Measurements from ENCODE around the gene ARHGAP6.

The ARHGAP6 gene

DNA sequence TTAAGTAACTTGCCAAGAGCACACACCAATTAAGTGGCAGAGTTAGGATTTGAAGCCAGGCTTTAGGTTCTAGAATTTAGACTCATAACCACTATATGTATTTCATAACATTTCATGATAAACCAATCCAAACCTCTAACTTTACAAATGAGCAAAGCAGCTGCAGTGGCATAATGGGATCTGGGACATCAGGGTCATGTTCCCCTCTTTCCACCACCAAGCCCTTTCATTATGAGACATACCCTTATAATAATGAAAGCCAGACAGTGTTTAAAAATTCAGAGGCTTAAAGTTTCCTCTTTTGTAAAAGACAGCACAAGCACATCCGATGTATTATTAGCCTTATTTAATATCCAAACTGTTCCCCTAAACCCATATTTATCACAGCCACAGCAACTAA, 400.8 kb downstream of the ARHGAP6 start:
- no peak for TF ChIP-seq CREB5 (CRISPR knock-in tag; IDR thresholded peaks at IDR 0.05; ENCODE audit: low read depth)
- no peak for TF ChIP-seq TCF4 (CRISPR knock-in tag; IDR thresholded peaks at IDR 0.05; ENCODE audit: borderline replicate concordance)
- TF ChIP-seq TOX (CRISPR knock-in tag; IDR thresholded peaks at IDR 0.05; ENCODE audit: borderline replicate concordance) = no peak
- TF ChIP-seq ZC3H10 (CRISPR knock-in tag; IDR thresholded peaks at IDR 0.05) = no peak
- ATAC-seq = no peak

DNA sequence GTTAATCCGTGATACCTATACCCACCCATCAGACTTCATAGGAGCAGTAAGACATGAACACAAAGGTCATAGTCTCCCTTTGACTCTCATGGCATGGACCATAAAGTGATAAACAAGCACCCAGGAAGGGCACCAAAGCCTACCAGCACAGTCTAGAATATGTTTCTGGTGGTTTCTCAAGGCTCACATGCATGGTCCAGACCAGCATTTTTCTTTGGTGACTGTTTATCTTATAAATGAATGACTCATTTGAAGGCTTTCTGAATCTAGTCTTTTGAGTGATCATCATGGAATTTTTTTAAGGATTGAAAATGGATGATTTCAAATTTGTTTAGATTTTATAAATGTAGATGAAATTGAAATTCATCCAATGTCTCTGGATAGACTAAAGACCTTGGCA, 404.5 kb downstream of the ARHGAP6 start:
- TF ChIP-seq, protein P1, sequence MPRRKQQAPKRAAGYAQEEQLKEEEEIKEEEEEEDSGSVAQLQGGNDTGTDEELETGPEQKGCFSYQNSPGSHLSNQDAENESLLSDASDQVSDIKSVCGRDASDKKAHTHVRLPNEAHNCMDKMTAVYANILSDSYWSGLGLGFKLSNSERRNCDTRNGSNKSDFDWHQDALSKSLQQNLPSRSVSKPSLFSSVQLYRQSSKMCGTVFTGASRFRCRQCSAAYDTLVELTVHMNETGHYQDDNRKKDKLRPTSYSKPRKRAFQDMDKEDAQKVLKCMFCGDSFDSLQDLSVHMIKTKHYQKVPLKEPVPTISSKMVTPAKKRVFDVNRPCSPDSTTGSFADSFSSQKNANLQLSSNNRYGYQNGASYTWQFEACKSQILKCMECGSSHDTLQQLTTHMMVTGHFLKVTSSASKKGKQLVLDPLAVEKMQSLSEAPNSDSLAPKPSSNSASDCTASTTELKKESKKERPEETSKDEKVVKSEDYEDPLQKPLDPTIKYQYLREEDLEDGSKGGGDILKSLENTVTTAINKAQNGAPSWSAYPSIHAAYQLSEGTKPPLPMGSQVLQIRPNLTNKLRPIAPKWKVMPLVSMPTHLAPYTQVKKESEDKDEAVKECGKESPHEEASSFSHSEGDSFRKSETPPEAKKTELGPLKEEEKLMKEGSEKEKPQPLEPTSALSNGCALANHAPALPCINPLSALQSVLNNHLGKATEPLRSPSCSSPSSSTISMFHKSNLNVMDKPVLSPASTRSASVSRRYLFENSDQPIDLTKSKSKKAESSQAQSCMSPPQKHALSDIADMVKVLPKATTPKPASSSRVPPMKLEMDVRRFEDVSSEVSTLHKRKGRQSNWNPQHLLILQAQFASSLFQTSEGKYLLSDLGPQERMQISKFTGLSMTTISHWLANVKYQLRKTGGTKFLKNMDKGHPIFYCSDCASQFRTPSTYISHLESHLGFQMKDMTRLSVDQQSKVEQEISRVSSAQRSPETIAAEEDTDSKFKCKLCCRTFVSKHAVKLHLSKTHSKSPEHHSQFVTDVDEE (CRISPR knock-in tag; IDR thresholded peaks at IDR 0.05) = no peak
- TF ChIP-seq, protein P2, sequence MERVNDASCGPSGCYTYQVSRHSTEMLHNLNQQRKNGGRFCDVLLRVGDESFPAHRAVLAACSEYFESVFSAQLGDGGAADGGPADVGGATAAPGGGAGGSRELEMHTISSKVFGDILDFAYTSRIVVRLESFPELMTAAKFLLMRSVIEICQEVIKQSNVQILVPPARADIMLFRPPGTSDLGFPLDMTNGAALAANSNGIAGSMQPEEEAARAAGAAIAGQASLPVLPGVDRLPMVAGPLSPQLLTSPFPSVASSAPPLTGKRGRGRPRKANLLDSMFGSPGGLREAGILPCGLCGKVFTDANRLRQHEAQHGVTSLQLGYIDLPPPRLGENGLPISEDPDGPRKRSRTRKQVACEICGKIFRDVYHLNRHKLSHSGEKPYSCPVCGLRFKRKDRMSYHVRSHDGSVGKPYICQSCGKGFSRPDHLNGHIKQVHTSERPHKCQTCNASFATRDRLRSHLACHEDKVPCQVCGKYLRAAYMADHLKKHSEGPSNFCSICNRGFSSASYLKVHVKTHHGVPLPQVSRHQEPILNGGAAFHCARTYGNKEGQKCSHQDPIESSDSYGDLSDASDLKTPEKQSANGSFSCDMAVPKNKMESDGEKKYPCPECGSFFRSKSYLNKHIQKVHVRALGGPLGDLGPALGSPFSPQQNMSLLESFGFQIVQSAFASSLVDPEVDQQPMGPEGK (CRISPR knock-in tag; IDR thresholded peaks at IDR 0.05; ENCODE audit: borderline replicate concordance) = no peak
- TF ChIP-seq SNAI2 (CRISPR knock-in tag; IDR thresholded peaks at IDR 0.05) = no peak
- no peak for TF ChIP-seq ZNF8 (CRISPR knock-in tag; IDR thresholded peaks at IDR 0.05)
- TF ChIP-seq OSR1 (CRISPR knock-in tag; IDR thresholded peaks at IDR 0.05) = no peak
- TF ChIP-seq GLIS3 (CRISPR knock-in tag; IDR thresholded peaks at IDR 0.05) = no peak
- TF ChIP-seq ISL1 (CRISPR knock-in tag; IDR thresholded peaks at IDR 0.05) = no peak
- TF ChIP-seq ZNF70 (CRISPR knock-in tag; IDR thresholded peaks at IDR 0.05) = no peak
- TF ChIP-seq ZNF565 (CRISPR knock-in tag; conservative IDR thresholded peaks at IDR 0.05; ENCODE audit: low read depth) = no peak
- no peak for TF ChIP-seq CSDC2 (CRISPR knock-in tag; IDR thresholded peaks at IDR 0.05)
- peak; percentile 85 for ATAC-seq

GRCh38 chrX:11259437-11259836, 406.3 kb downstream of the ARHGAP6 start:
- no peak for ATAC-seq

GRCh38 chrX:11257711-11258110, 408.0 kb downstream of the ARHGAP6 start:
- no peak for ATAC-seq
- no peak for TF ChIP-seq CSRNP3 (CRISPR knock-in tag; IDR thresholded peaks at IDR 0.05)
- no peak for TF ChIP-seq ZFP3 (CRISPR knock-in tag; IDR thresholded peaks at IDR 0.05)
- TF ChIP-seq, protein P2 (CRISPR knock-in tag; IDR thresholded peaks at IDR 0.05; ENCODE audit: borderline replicate concordance) = no peak
- no peak for TF ChIP-seq ESRRG (CRISPR knock-in tag; IDR thresholded peaks at IDR 0.05)
- TF ChIP-seq CSDC2 (CRISPR knock-in tag; IDR thresholded peaks at IDR 0.05) = no peak
- TF ChIP-seq, protein P3, sequence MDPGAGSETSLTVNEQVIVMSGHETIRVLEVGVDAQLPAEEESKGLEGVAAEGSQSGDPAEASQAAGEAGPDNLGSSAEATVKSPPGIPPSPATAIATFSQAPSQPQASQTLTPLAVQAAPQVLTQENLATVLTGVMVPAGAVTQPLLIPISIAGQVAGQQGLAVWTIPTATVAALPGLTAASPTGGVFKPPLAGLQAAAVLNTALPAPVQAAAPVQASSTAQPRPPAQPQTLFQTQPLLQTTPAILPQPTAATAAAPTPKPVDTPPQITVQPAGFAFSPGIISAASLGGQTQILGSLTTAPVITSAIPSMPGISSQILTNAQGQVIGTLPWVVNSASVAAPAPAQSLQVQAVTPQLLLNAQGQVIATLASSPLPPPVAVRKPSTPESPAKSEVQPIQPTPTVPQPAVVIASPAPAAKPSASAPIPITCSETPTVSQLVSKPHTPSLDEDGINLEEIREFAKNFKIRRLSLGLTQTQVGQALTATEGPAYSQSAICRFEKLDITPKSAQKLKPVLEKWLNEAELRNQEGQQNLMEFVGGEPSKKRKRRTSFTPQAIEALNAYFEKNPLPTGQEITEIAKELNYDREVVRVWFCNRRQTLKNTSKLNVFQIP (CRISPR knock-in tag; IDR thresholded peaks at IDR 0.05; ENCODE audit: borderline replicate concordance, low read depth) = no peak
- TF ChIP-seq, protein P1 (CRISPR knock-in tag; IDR thresholded peaks at IDR 0.05) = no peak
- TF ChIP-seq BACH2 (CRISPR knock-in tag; IDR thresholded peaks at IDR 0.05; ENCODE audit: borderline replicate concordance) = no peak

More at GRCh38 chrX:11259437-11259836, 406.3 kb downstream of the ARHGAP6 start:
- TF ChIP-seq CREB5 (CRISPR knock-in tag; IDR thresholded peaks at IDR 0.05; ENCODE audit: low read depth) (no peak), GLIS3 (CRISPR knock-in tag; IDR thresholded peaks at IDR 0.05) (no peak), TCF4 (CRISPR knock-in tag; IDR thresholded peaks at IDR 0.05; ENCODE audit: borderline replicate concordance) (no peak), BACH2 (CRISPR knock-in tag; IDR thresholded peaks at IDR 0.05; ENCODE audit: borderline replicate concordance) (no peak)
